Neuronal stem cell (in vitro differentiated cells): ENCODE results near the gene ZNF787.

Experiments used
- DNase-seq: peaks from one replicate; pipeline ENCODE4 v3.0.0-alpha.2; 2013; ENCODE audit warnings: low spot score
- H2AFZ ChIP-seq: one replicate; pipeline ENCODE4 v1.6.1; 2013; ENCODE audit warnings: mild to moderate bottlenecking, low read length, inconsistent platforms
- H2AK5ac ChIP-seq: 2 replicates; pipeline ENCODE4 v1.6.1; 2013; ENCODE audit warnings: low read depth, mild to moderate bottlenecking, inconsistent platforms, low read length, moderate library complexity, mixed read lengths
- H2BK120ac ChIP-seq: 2 replicates; pipeline ENCODE4 v1.6.1; 2013; ENCODE audit warnings: low read depth, mild to moderate bottlenecking, inconsistent platforms, low read length, moderate library complexity, mixed read lengths
- H2BK12ac ChIP-seq: one replicate; pipeline ENCODE4 v1.6.1; 2013; ENCODE audit warnings: low read length, inconsistent platforms
- H2BK15ac ChIP-seq: 2 replicates; pipeline ENCODE4 v1.6.1; 2013; ENCODE audit warnings: mild to moderate bottlenecking, low read length, inconsistent platforms, mixed read lengths
- H2BK5ac ChIP-seq: one replicate; pipeline ENCODE4 v1.6.1; 2013; ENCODE audit warnings: inconsistent platforms, mild to moderate bottlenecking, low read length, moderate library complexity
- H3K14ac ChIP-seq: one replicate; pipeline ENCODE4 v1.6.1; 2013; ENCODE audit warnings: low read length, inconsistent platforms
- H3K18ac ChIP-seq: 2 replicates; pipeline ENCODE4 v1.6.1; 2013; ENCODE audit warnings: low read length, inconsistent platforms
- H3K23ac ChIP-seq: 2 replicates; pipeline ENCODE4 v1.6.1; 2013; ENCODE audit warnings: low read depth, mild to moderate bottlenecking, mixed read lengths, low read length, inconsistent platforms; ENCODE audit not compliant: poor library complexity
- H3K27ac ChIP-seq: replicated peaks from 3 replicates; pipeline ENCODE4 v1.5.1; 2013; ENCODE audit warnings: low read length, inconsistent platforms
- H3K27me3 ChIP-seq, 3 experiments: 2 replicates each; pipeline ENCODE4 v1.6.1; 2013; ENCODE audit warnings: low read length in 3 of 3, mild to moderate bottlenecking in 2 of 3, inconsistent platforms in 1 of 3, low read depth in 1 of 3, mixed read lengths in 1 of 3, moderate library complexity in 1 of 3; ENCODE audit not compliant: control insufficient read depth in 3 of 3, insufficient read depth in 3 of 3
- H3K36me3 ChIP-seq, 2 donors: replicated peaks in 1 of 2; 2 replicates each; pipeline ENCODE4 v1.6.1; 2013; ENCODE audit warnings: low read length in 2 of 2; ENCODE audit not compliant: control insufficient read depth in 2 of 2, insufficient read depth in 2 of 2
- H3K4ac ChIP-seq: 2 replicates; pipeline ENCODE4 v1.6.1; 2013; ENCODE audit warnings: inconsistent platforms, mild to moderate bottlenecking, low read length, moderate library complexity
- H3K4me1 ChIP-seq, 2 donors: 1 replicate in 1 of 2; 2 replicates in 1 of 2; pipeline ENCODE4 v1.6.1; 2013; ENCODE audit warnings: low read length in 2 of 2, low read depth in 1 of 2; ENCODE audit not compliant: control insufficient read depth in 2 of 2, insufficient read depth in 1 of 2
- H3K4me2 ChIP-seq: one replicate; pipeline ENCODE4 v1.6.1; 2013; ENCODE audit warnings: mild to moderate bottlenecking, low read length, inconsistent platforms; ENCODE audit not compliant: insufficient read depth, poor library complexity, severe bottlenecking
- H3K4me3 ChIP-seq, 2 donors: 2 replicates each; pipeline ENCODE4 v1.5.1; 2013; ENCODE audit warnings: low read length in 2 of 2, mild to moderate bottlenecking in 2 of 2, inconsistent platforms in 1 of 2, moderate library complexity in 1 of 2
- H3K79me1 ChIP-seq: one replicate; pipeline ENCODE4 v1.6.1; 2013; ENCODE audit warnings: low read depth, mild to moderate bottlenecking, inconsistent platforms, low read length, moderate library complexity
- H3K9ac ChIP-seq: one replicate; pipeline ENCODE4 v1.6.1; 2013; ENCODE audit warnings: mild to moderate bottlenecking, low read depth, low read length, inconsistent platforms; ENCODE audit not compliant: poor library complexity
- H3K9me3 ChIP-seq, 2 donors: replicated peaks in 1 of 2; 2 replicates each; pipeline versions ENCODE3 to v1.6.1; 2013; ENCODE audit warnings: low read length in 2 of 2, mild to moderate bottlenecking in 2 of 2, inconsistent platforms in 1 of 2, low read depth in 1 of 2, mixed read lengths in 1 of 2, moderate library complexity in 1 of 2; ENCODE audit not compliant: control insufficient read depth in 2 of 2, insufficient read depth in 1 of 2
- H4K8ac ChIP-seq: one replicate; pipeline ENCODE4 v1.6.1; 2013; ENCODE audit warnings: low read depth, mild to moderate bottlenecking, inconsistent platforms, low read length, moderate library complexity
- H4K91ac ChIP-seq: one replicate; pipeline ENCODE4 v1.6.1; 2013; ENCODE audit warnings: low read length, low read depth, mild to moderate bottlenecking, inconsistent platforms; ENCODE audit not compliant: poor library complexity
- WGBS, 2 donors: extraction: QIAGEN DNeasy Blood & Tissue Kit; methylation state at CpG; one replicate each; pipeline ENCODE4 v1.1.7; 2013; ENCODE audit warnings: missing lambda C conversion rate in 2 of 2, mixed read lengths in 1 of 2; ENCODE audit not compliant: insufficient read length in 2 of 2, insufficient replicate concordance in 1 of 2; ENCODE audit errors: extremely low coverage in 2 of 2; 5-methylcytosine and 5-hydroxymethylcytosine counted together

The ZNF787 gene

GRCh38 chr19:56162258-56162657, 41.2 kb upstream of the ZNF787 start:
- Histone ChIP-seq H3K9me3 (no peaks in the 10 kb centered on the region), H4K8ac (no peak overlapping the region), H3K79me1 (no peaks in the 10 kb centered on the region), H3K4ac (no peak overlapping the region), H3K23ac (no peak overlapping the region), H3K14ac (no peak overlapping the region), H2AK5ac (no peak overlapping the region), H3K27me3 (no peaks in the 10 kb centered on the region), H3K4me2 (no peak overlapping the region), H2BK5ac (no peak overlapping the region), H3K4me3 (no peak overlapping the region), H2BK12ac (no peak overlapping the region), H4K91ac (no peak overlapping the region), H2AFZ (no peak overlapping the region), H3K9ac (no peak overlapping the region), H2BK15ac (no peak overlapping the region), H3K4me1 (no peaks in the 10 kb centered on the region), H3K27ac (no peak overlapping the region), H3K18ac (no peak overlapping the region), H3K36me3 (peaks cover 25 to 30% of the 10 kb centered on the region in 2 donors), H2BK120ac (no peak overlapping the region)
- no peak for DNase-seq
- WGBS, 2 donors = no CpG with 5 or more reads among the region's 9 CpGs

DNA sequence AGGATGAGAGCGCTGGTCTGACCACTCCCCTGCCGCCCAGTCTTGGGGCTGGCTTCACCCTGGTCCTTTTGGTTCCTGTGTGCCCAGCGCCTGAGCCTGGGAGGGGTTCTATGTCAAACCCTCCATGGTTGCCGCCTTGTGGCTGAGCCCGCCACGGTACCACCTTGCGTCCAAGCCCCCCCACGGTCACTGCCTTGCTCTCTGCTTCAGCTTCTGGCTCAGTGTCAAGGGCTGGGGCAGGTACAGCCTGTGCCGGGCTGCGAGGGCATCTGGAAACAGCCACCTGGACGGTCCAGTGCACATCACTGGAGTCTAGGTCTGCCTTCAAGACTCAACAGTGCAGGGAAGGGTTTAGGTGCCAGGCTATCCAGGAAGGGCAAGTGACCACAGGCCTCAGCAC, 40.4 kb upstream of the ZNF787 start:
- Histone ChIP-seq H2BK5ac (no peak overlapping the region), H3K36me3 (peaks cover 25 to 34% of the 10 kb centered on the region in 2 donors), H2BK15ac (no peak overlapping the region), H3K23ac (no peak overlapping the region), H3K9me3 (no peaks in the 10 kb centered on the region), H3K4me2 (no peak overlapping the region), H4K8ac (no peak overlapping the region), H3K4me3 (no peak overlapping the region), H2AK5ac (peak overlapping the region; percentile 21), H3K14ac (no peak overlapping the region), H3K9ac (no peak overlapping the region), H2BK120ac (no peak overlapping the region), H3K4me1 (no peaks in the 10 kb centered on the region), H2AFZ (no peak overlapping the region), H3K27me3 (no peaks in the 10 kb centered on the region), H3K79me1 (no peaks in the 10 kb centered on the region), H3K4ac (no peak overlapping the region), H2BK12ac (no peak overlapping the region), H4K91ac (no peak overlapping the region), H3K27ac (no peak overlapping the region), H3K18ac (no peak overlapping the region)
- WGBS, 2 donors = no CpG with 5 or more reads among the region's 11 CpGs
- no peak for DNase-seq

DNA sequence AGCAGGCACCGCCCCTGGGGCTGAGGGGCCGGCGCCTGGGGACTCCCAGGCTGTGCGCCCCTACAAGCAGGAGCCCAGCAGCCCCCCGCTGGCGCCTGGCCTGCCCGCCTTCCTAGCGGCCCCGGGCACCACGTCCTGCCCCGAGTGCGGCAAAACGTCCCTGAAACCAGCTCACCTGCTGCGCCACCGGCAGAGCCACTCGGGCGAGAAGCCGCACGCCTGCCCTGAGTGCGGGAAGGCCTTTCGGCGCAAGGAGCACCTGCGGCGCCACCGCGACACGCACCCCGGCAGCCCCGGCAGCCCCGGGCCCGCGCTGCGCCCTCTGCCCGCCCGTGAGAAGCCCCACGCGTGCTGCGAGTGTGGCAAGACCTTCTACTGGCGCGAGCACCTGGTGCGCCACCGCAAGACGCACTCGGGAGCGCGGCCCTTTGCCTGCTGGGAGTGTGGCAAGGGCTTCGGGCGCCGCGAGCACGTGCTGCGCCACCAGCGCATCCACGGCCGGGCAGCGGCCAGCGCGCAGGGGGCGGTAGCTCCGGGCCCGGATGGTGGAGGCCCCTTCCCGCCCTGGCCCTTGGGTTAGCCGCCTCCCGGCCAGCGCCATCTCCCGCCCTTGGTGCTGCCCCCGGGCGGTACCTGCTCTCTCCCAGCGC, 38.7 kb upstream of the ZNF787 start:
- Histone ChIP-seq H2BK12ac (no peak overlapping the region), H3K4me3 (no peak overlapping the region), H2AFZ (no peak overlapping the region), H3K14ac (no peak overlapping the region), H3K9ac (no peak overlapping the region), H4K8ac (no peak overlapping the region), H3K4me2 (no peak overlapping the region), H3K27ac (no peak overlapping the region), H3K18ac (no peak overlapping the region), H3K9me3 (no peaks in the 10 kb centered on the region), H4K91ac (no peak overlapping the region), H3K4ac (no peak overlapping the region), H2BK120ac (no peak overlapping the region), H2AK5ac (no peak overlapping the region), H3K23ac (no peak overlapping the region), H3K27me3 (no peaks in the 10 kb centered on the region), H3K4me1 (no peaks in the 10 kb centered on the region), H2BK5ac (no peak overlapping the region), H2BK15ac (no peak overlapping the region), H3K36me3 (peaks cover 39 to 51% of the 10 kb centered on the region in 2 donors), H3K79me1 (peaks cover 4% of the 10 kb centered on the region)
- no peak for DNase-seq
- WGBS, 2 donors = no CpG with 5 or more reads among the region's 69 CpGs

- no peak overlapping the region for H2BK5ac ChIP-seq
- no peak overlapping the region for H3K14ac ChIP-seq
- no peak overlapping the region for H4K8ac ChIP-seq
- no peak overlapping the region for H2BK12ac ChIP-seq
- H2AK5ac ChIP-seq = no peak overlapping the region
- WGBS, 2 donors = 100% methylated on average over 4 of the region's 9 CpGs; no CpG with 5 or more reads in 1 of the 2 donors
- H3K4me3 ChIP-seq = no peak overlapping the region
- H3K4me1 ChIP-seq = no peaks in the 10 kb centered on the region
- no peak overlapping the region for H3K23ac ChIP-seq
- H3K27ac ChIP-seq = no peak overlapping the region
- H3K4me2 ChIP-seq = no peak overlapping the region
- no peak overlapping the region for H4K91ac ChIP-seq
- H2AFZ ChIP-seq = no peak overlapping the region
- H3K18ac ChIP-seq = no peak overlapping the region
- H2BK120ac ChIP-seq = no peak overlapping the region
- H3K36me3 ChIP-seq = peaks cover 41 to 56% of the 10 kb centered on the region in 2 donors
- H3K4ac ChIP-seq = no peak overlapping the region
- no peaks in the 10 kb centered on the region for H3K27me3 ChIP-seq
- peak overlapping the region; percentile 34 for H3K9ac ChIP-seq
- DNase-seq = no peak
- H3K79me1 ChIP-seq = peaks cover 4% of the 10 kb centered on the region
- no peak overlapping the region for H2BK15ac ChIP-seq
- H3K9me3 ChIP-seq = no peaks in the 10 kb centered on the region
Observed at GRCh38 chr19:56159009-56159559, 38.0 kb upstream of the ZNF787 start.
